Spleen (tissue), 7 donors: ENCODE measurements around the gene DNAJB8.

Experiments used
- CTCF ChIP-seq, 11 experiments: fragments of 200-600 bp in 7 of 11; fragments of 450-650 bp in 4 of 11; sonication (generic) in 4 of 11; IDR thresholded peaks in 8 of 11; conservative IDR thresholded peaks in 3 of 11; 1 replicate in 7 of 11; 2 replicates in 4 of 11; pipeline versions ENCODE4 v1.4.0 to v1.8.0; 2016 to 2021; ENCODE audit warnings: antibody characterized with exemption in 11 of 11, inconsistent platforms in 4 of 11, mild to moderate bottlenecking in 1 of 11
- POLR2A ChIP-seq, 3 donors: fragments of 450-650 bp; IDR thresholded peaks; one replicate each; pipeline ENCODE4 v1.5.1; 2017; ENCODE audit warnings: antibody characterized with exemption in 3 of 3, mild to moderate bottlenecking in 1 of 3
- POLR2AphosphoS5 ChIP-seq, 3 donors: sonication (generic); formaldehyde crosslinking; IDR thresholded peaks; one replicate each; pipeline ENCODE4 v1.5.1; 2017; ENCODE audit warnings: antibody characterized with exemption in 3 of 3
- donor health status: DM: no; HTN: no; CAD: no; lungs with moderate emphysema.
- donor health status: DM: no; HTN: no; CAD: no.
- donor health status: DM: no; HTN: no; CAD: no.

GRCh38 chr3:128485282-128486204 is 18.9 kb upstream of the DNAJB8 start:
- TF ChIP-seq CTCF (IDR thresholded peaks at IDR 0.05 in 8 of 11, conservative IDR thresholded peaks at IDR 0.05 in 3 of 11): no peak
- no peak for TF ChIP-seq POLR2A (IDR thresholded peaks at IDR 0.05)
- no peak for TF ChIP-seq POLR2AphosphoS5 (IDR thresholded peaks at IDR 0.05)
